Adipocyte (in vitro differentiated cells): ENCODE data around the gene KIFC1.

Experiments
- DNase-seq: peaks from one replicate; pipeline ENCODE4 v3.0.0-alpha.2; 2015; ENCODE audit warnings: low read depth
- H3K27me3 ChIP-seq: replicated peaks from 2 replicates; pipeline ENCODE4 v1.7.0; 2013; ENCODE audit warnings: mild to moderate bottlenecking, low read length, moderate library complexity; ENCODE audit not compliant: control insufficient read depth, insufficient read depth
- H3K36me3 ChIP-seq: 2 replicates; pipeline ENCODE4 v1.7.0; 2013; ENCODE audit warnings: low read length, mild to moderate bottlenecking, moderate library complexity; ENCODE audit not compliant: control insufficient read depth, insufficient read depth, severe bottlenecking
- H3K4me1 ChIP-seq: 2 replicates; pipeline ENCODE4 v1.7.0; 2013; ENCODE audit warnings: mild to moderate bottlenecking, low read length, moderate library complexity; ENCODE audit not compliant: control insufficient read depth, insufficient read depth
- H3K4me3 ChIP-seq: 2 replicates; pipeline ENCODE4 v1.7.0; 2013; ENCODE audit warnings: mild to moderate bottlenecking, low read length, moderate library complexity
- H3K9ac ChIP-seq: 2 replicates; pipeline ENCODE4 v1.7.0; 2013; ENCODE audit warnings: mild to moderate bottlenecking, low read length, moderate library complexity
- H3K9me3 ChIP-seq: 2 replicates; pipeline ENCODE4 v1.7.0; 2013; ENCODE audit warnings: mild to moderate bottlenecking, low read length, moderate library complexity; ENCODE audit not compliant: control insufficient read depth

Gene KIFC1

GRCh38 chr6:33404884-33405283 is 13.3 kb downstream of the KIFC1 start:
- no peaks in the 10 kb centered on the region for H3K27me3 ChIP-seq
- no peak overlapping the region for H3K9ac ChIP-seq
- H3K4me3 ChIP-seq = no peak overlapping the region
- DNase-seq = no peak
- no peaks in the 10 kb centered on the region for H3K4me1 ChIP-seq
- H3K9me3 ChIP-seq = no peaks in the 10 kb centered on the region
- no peaks in the 10 kb centered on the region for H3K36me3 ChIP-seq

- H3K9ac ChIP-seq = no peak overlapping the region
- no peaks in the 10 kb centered on the region for H3K9me3 ChIP-seq
- DNase-seq = no peak
- H3K27me3 ChIP-seq = no peaks in the 10 kb centered on the region
- no peaks in the 10 kb centered on the region for H3K36me3 ChIP-seq
- no peak overlapping the region for H3K4me3 ChIP-seq
- H3K4me1 ChIP-seq = no peaks in the 10 kb centered on the region
Observed at GRCh38 chr6:33405386-33405940, 13.8 kb downstream of the KIFC1 start.

- no peaks in the 10 kb centered on the region for H3K27me3 ChIP-seq
- no peak for DNase-seq
- no peaks in the 10 kb centered on the region for H3K9me3 ChIP-seq
- no peaks in the 10 kb centered on the region for H3K36me3 ChIP-seq
- H3K9ac ChIP-seq = no peak overlapping the region
- H3K4me3 ChIP-seq = no peak overlapping the region
- no peaks in the 10 kb centered on the region for H3K4me1 ChIP-seq
Observed at GRCh38 chr6:33406126-33406525, 14.5 kb downstream of the KIFC1 start.

GRCh38 chr6:33407132-33407718 is 15.6 kb downstream of the KIFC1 start:
- DNase-seq = peak; percentile 66
- Histone ChIP-seq H3K4me3 (no peak overlapping the region), H3K9me3 (no peaks in the 10 kb centered on the region), H3K9ac (peak overlapping the region; percentile 50), H3K36me3 (no peaks in the 10 kb centered on the region), H3K27me3 (no peaks in the 10 kb centered on the region), H3K4me1 (peaks cover 7% of the 10 kb centered on the region)

- H3K4me1 ChIP-seq = peaks cover 10% of the 10 kb centered on the region
- H3K9ac ChIP-seq = peak overlapping the region; percentile 80
- H3K4me3 ChIP-seq = peak overlapping the region; percentile 85
- H3K9me3 ChIP-seq = no peaks in the 10 kb centered on the region
- H3K36me3 ChIP-seq = peaks cover 29% of the 10 kb centered on the region
- no peaks in the 10 kb centered on the region for H3K27me3 ChIP-seq
- DNase-seq = peak; percentile 99
Observed at GRCh38 chr6:33410050-33410710, 18.6 kb downstream of the KIFC1 start.

- H3K4me3 ChIP-seq = peak within 1 kb of the TSS; percentile 85
- H3K4me1 ChIP-seq = peaks cover 14% of the 10 kb centered on the region
- no peaks in the 10 kb centered on the region for H3K9me3 ChIP-seq
- peaks cover 36% of the 10 kb centered on the region for H3K36me3 ChIP-seq
- peak; percentile 83 for DNase-seq
- no peaks in the 10 kb centered on the region for H3K27me3 ChIP-seq
- peak within 1 kb of the TSS; percentile 89 for H3K9ac ChIP-seq
Observed at GRCh38 chr6:33410711-33411631, 19.3 kb downstream of the KIFC1 start, which contains the start of gene PHF1. PHF1 (plus strand) TSS chr6:33411014; CDS start chr6:33412264, 1,250 bp downstream.

- H3K9ac ChIP-seq = peak overlapping the region; percentile 89
- peaks cover 38% of the 10 kb centered on the region for H3K36me3 ChIP-seq
- no peak for DNase-seq
- H3K27me3 ChIP-seq = no peaks in the 10 kb centered on the region
- H3K4me1 ChIP-seq = peaks cover 20% of the 10 kb centered on the region
- peak overlapping the region; percentile 83 for H3K4me3 ChIP-seq
- H3K9me3 ChIP-seq = no peaks in the 10 kb centered on the region
Observed at GRCh38 chr6:33411632-33412005, 20.0 kb downstream of the KIFC1 start.

GRCh38 chr6:33412140-33413009 is 20.8 kb downstream of the KIFC1 start:
- H3K9ac ChIP-seq = peak overlapping the region; percentile 89
- H3K27me3 ChIP-seq = no peaks in the 10 kb centered on the region
- peaks cover 38% of the 10 kb centered on the region for H3K36me3 ChIP-seq
- no peak for DNase-seq
- peaks cover 27% of the 10 kb centered on the region for H3K4me1 ChIP-seq
- H3K4me3 ChIP-seq = peak overlapping the region; percentile 83
- H3K9me3 ChIP-seq = no peaks in the 10 kb centered on the region

GRCh38 chr6:33413241-33414120 is 21.9 kb downstream of the KIFC1 start:
- H3K9me3 ChIP-seq = no peaks in the 10 kb centered on the region
- no peak for DNase-seq
- no peak overlapping the region for H3K9ac ChIP-seq
- no peaks in the 10 kb centered on the region for H3K27me3 ChIP-seq
- no peak overlapping the region for H3K4me3 ChIP-seq
- H3K4me1 ChIP-seq = peaks cover 34% of the 10 kb centered on the region
- H3K36me3 ChIP-seq = peaks cover 38% of the 10 kb centered on the region
